GM19240 (cell line): ENCODE measurements around the gene ACOT9.
A peak's percentile ranks its signal among the peaks of the same experiment; 100 is the strongest.
"Not testable (repeated sequence)": the region's sequence is repeated elsewhere in the genome, so short reads cannot be mapped to it uniquely, and the experiment has no call there.

Experiments used
- DNase-seq: peaks from one replicate; pipeline ENCODE4 v3.0.0; 2011; ENCODE audit warnings: low spot score; ENCODE audit not compliant: insufficient read length

ACOT9 gene

DNA sequence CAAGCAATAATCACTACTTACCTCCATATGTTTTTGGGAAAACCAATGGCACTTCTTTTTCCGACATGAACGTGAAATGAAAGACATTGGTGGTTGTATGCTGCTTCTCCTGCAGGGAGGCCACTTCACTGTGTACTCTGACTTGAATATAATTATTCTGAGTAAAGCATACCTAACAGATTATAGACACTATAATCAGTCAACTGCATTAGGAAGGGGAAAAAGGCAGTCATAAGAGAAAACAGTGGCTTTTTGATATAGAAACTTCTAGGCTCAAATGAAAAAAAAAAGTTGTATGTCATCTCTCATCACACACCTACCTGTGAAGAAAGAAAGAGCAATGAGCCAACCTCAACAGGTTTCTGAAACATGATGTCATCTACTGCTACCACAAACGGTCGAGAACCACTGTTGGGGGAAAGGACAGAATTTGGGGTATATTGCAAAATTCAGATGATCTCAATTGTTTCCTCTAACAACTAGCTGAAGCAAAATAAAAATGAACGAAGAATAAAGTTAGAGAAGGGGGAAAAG lies 38.3 kb downstream of the ACOT9 start:
- no peak for DNase-seq

- DNase-seq, result no peak
Measured at GRCh38 chrX:23699636-23700194, 43.4 kb downstream of the ACOT9 start.

GRCh38 chrX:23694606-23695005 lies 48.5 kb downstream of the ACOT9 start:
- peak; percentile 16 for DNase-seq

DNA sequence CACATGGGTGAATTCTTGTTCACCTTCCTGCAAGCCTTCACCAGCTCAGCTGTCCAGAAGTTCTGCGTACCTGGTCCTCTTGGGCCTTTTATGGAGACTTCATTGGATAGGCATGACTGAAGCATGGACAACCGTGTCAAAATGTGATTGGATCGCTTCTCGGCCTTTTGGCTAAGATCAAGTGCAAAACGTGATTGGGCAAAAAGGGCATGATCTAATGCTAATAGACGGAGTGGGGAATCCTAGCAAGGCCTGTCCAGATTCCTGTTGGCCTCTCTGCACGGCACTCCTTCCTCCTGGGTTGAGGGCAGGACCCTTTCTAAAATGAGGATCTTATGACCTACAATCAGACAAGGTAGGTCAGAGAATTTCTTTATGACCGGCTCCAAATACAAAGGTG lies 50.9 kb downstream of the ACOT9 start:
- DNase-seq, result no peak

GRCh38 chrX:23676486-23676885 lies 66.6 kb downstream of the ACOT9 start:
- DNase-seq, result not testable (repeated sequence)

GRCh38 chrX:23673108-23673507 lies 70.0 kb downstream of the ACOT9 start:
- no peak for DNase-seq

- no peak for DNase-seq
Measured at GRCh38 chrX:23670528-23670927, 72.5 kb downstream of the ACOT9 start.

- no peak for DNase-seq
Measured at GRCh38 chrX:23668335-23668734, 74.7 kb downstream of the ACOT9 start.

DNA sequence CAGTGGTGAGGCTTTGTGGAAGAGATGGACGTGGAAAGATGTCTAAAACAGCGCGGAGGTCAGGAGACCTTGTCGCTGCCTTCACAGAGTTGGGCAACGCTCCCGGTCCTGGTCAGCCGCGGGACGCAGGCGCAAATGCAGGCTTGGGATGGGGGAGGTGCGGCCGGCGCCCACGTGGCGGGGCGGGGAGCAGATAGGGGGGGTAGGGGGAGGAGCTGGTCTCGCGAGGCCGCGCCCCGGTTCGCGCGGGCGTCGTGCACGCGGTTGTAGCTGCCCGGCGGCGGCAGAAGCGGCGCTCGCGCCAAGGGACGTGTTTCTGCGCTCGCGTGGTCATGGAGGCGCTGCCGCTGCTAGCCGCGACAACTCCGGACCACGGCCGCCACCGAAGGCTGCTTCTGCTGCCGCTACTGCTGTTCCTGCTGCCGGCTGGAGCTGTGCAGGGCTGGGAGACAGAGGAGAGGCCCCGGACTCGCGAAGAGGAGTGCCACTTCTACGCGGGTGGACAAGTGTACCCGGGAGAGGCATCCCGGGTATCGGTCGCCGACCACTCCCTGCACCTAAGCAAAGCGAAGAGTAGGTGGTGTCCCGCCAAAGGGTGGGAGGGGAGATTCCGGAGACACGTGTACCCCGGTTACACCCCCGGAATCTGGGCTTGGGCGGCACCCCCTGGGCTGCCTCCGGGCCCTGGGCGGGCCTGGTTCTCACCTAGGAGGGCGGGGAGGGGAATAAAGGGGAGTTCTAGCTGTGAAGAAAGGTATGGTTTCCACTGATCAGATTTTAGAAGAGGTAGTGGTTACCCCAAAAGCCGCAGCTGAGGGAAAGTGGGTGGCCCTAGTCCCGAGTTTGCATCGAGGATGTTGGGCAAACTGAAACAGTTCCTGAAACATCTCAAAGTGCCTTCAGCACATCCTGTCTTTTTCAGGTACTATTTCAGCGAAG lies 75.6 kb downstream of the ACOT9 start, which contains the start of gene PRDX4:
Gene PRDX4, plus strand, starts transcription at position 255 of the 939 bp plus-strand sequence. Its CDS starts 78 bp downstream, at position 333.
- peak; percentile 20 for DNase-seq

- DNase-seq, result no peak
Measured at GRCh38 chrX:23666282-23666681, 76.8 kb downstream of the ACOT9 start.

DNA sequence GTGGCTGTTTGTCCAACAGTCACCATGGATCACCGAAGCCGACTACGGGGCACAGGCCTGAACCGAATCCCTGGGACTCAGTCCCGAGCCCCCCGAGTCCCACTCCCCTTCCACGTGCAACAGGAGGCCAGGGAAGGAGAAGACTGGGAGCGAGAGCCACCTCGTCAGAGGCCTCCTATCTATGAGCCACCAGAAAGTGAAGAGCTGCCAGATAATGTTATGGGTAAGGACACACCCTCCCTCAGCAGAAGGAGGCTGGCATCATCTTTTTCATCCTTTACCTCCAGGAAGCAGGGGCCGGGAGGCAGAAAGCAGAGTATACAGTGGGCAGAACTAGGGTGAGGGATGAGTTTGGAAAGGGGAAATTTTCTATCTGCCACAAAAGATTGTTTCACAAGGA lies 78.6 kb downstream of the ACOT9 start:
- DNase-seq, result no peak

DNA sequence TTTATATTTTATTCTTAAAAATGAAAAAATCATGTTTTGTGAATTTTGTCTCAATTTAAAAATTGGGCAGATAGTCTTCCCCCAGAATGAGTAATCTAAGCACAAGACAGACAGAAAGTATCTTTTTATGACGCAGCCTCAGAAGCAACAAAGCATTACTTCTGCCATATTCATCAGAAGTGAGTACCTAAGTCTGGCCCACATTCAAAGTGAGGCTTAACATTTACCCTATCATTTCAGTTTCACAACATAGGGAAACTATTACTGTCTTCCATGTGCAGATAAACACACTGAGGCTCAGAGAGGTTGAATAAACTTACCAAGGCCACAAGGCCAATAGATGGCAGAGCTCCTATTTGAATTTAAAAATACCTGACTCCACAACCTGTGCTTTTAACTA lies 80.2 kb downstream of the ACOT9 start:
- no peak for DNase-seq

GRCh38 chrX:23662187-23662586 lies 80.9 kb downstream of the ACOT9 start:
- DNase-seq, result no peak

GRCh38 chrX:23661671-23662070 lies 81.4 kb downstream of the ACOT9 start:
- no peak for DNase-seq

DNA sequence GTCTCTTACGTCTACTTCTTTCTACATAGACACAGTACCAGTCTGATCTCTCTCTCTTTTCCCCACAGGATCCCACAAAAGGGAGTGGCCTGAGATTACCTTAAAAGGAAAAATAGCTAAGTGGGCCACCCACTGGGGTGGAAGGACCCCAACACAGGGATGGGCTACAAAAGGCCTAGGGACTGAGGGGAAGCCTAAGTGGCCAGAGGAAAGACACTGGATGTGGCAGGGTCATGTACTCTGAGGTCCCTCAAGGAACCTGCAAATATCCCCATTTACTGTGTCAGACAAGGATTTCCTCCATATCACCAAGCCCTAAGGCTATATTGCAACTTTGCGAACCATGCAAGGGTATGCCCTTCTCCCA lies 82.3 kb downstream of the ACOT9 start:
- no peak for DNase-seq

DNA sequence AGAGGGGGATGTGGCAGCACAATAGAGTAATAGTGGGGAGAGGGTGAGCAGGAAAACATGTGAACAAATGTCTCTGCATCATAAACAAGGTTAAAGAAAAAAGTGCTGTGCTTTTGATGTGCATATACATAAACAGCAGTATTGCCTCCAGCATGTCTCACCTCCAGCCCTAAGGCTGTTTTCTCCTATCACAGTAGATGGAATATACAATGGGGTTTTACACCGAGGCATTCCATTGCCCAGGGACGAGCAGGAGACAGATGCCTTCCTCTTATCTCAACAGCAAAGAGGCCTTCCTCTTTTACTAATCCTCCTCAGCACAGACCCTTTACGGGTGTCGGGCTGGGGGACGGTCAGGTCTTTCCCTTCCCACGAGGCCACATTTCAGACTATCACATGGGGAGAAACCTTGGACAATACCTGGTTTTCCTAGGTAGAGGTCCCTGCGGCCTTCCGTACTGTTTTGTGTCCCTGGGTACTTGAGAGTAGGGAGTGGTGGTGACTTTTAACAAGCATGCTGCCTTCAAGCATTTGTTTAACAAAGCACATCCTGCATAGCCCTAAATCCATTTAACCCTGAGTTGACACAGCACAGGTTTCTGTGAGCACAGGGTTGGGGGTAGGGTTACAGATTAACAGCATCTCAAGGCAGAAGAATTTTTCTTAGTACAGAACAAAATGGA lies 82.9 kb downstream of the ACOT9 start:
- DNase-seq, result not testable (repeated sequence)

DNA sequence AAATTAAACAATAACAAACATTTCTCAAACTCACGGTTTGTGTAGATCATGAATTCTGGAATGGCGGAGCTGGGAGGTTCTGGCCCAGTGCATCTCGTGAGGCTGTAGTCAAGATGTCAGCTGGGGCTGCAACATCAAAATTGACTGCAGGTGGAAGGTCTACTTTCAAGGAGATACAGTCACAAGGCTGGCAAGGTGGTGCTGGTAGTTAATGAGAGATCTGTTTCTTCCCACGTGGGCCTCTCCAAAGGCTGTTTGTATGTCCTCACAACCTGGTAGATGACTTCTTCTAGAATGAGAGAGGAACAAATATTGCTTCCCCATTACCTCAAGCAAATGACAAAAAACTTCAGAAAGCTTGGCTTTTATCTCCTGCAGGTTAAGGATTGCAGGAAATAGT lies 83.7 kb downstream of the ACOT9 start:
- DNase-seq, result no peak

DNA sequence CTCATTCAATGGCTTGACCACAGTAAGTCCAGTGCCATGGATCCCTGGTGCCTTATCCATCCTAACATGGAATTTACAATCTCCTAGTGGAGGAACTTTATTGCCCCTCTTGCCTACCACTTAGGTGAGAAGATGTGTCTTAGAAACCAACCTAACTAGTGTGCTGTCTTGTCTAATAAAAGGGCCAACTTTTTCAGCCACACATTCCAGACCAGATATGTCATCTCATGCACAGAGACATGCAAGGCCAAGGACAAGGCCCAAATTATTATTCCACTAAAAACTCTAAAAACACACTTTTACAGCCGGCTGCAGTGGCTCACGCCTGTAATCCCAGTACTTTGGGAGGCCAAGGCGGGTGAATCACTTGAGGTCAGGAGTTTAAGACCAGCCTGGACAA lies 86.4 kb downstream of the ACOT9 start:
- DNase-seq, result no peak

DNA sequence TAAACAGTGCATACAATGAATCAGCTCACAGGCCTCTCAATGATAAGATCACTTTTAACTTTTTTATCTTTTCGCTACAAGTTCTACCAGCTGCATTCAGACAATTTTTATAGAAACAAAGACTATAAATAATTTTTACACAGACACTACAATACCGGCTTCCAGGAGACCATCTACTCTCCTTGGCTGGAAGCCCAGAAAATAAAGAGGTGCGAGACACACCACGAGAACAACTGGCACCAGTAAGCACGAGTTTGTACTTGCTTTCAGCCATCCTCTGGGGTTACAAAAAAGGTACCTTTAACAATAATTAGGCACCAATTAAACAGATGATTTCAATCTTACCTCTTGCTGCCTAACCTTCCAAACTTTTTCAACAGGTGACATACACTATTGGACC lies 87.0 kb downstream of the ACOT9 start:
- no peak for DNase-seq
